Lower leg skin (tissue), 3 donors: ENCODE data around the gene BTBD17.

ENCODE experiments used
- POLR2A ChIP-seq, 2 donors: fragments of 450-650 bp; IDR thresholded peaks; one replicate each; pipeline ENCODE4 v1.6.1; 2016 to 2017; ENCODE audit warnings: antibody characterized with exemption in 2 of 2, mild to moderate bottlenecking in 1 of 2, moderate library complexity in 1 of 2
- TF ChIP-seq, protein P1 (sequence below), 3 donors: fragments of 450-650 bp; IDR thresholded peaks; one replicate each; pipeline ENCODE4 v1.5.1; 2016; ENCODE audit warnings: antibody characterized with exemption in 3 of 3, mild to moderate bottlenecking in 3 of 3, moderate library complexity in 2 of 3

DNA sequence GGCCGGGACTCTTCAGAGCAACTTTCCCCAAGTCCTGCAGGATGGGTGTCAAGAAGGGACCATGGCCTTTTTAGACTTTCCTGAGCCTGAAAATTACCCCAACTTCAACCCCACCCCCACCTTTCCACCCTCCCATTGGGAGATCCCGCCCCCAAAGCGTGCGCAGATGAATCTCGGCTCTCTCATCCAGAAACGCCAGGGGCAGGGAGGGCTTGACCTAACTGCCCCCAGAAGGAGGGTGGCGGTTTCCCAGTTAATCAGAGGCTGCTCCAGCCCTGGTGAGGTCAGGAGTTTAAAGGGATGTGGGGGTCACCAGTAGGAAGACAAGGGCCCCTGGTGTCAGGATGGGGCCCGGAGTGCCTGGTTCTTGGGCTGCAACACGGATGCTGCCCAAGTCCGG is 35.2 kb downstream of the BTBD17 start:
- TF ChIP-seq, protein P1, sequence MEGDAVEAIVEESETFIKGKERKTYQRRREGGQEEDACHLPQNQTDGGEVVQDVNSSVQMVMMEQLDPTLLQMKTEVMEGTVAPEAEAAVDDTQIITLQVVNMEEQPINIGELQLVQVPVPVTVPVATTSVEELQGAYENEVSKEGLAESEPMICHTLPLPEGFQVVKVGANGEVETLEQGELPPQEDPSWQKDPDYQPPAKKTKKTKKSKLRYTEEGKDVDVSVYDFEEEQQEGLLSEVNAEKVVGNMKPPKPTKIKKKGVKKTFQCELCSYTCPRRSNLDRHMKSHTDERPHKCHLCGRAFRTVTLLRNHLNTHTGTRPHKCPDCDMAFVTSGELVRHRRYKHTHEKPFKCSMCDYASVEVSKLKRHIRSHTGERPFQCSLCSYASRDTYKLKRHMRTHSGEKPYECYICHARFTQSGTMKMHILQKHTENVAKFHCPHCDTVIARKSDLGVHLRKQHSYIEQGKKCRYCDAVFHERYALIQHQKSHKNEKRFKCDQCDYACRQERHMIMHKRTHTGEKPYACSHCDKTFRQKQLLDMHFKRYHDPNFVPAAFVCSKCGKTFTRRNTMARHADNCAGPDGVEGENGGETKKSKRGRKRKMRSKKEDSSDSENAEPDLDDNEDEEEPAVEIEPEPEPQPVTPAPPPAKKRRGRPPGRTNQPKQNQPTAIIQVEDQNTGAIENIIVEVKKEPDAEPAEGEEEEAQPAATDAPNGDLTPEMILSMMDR (IDR thresholded peaks at IDR 0.05), result no peak
- no peak for TF ChIP-seq POLR2A (IDR thresholded peaks at IDR 0.05)
